ENCODE results near the gene TSEN54. TPM values are rescaled to one million over a fixed set of nuclear protein-coding genes. Genes with fewer than 3 reads are reported as not detected.
A peak's percentile ranks its signal among the peaks of the same experiment; 100 is the strongest.

The TSEN54 gene
- total RNA-seq, 2 experiments from 2014 or later: 75.2 to 76.0 TPM

GRCh38 chr17:75491680-75492079 lies 24.6 kb upstream of the TSEN54 start:
- no peaks in the 10 kb centered on the region for H3K27me3 Mint-ChIP-seq
- no peak overlapping the region for H3K4me3 Mint-ChIP-seq
- no peak for DNase-seq
- peaks cover 9% of the 10 kb centered on the region for H3K36me3 Mint-ChIP-seq
- H3K4me1 Mint-ChIP-seq: peaks cover 17% of the 10 kb centered on the region
- H3K27ac Mint-ChIP-seq: no peak overlapping the region
- POLR2A ChIA-PET: no interaction called here
- ATAC-seq (ENCODE audit: low read depth): no peak
- H3K9me3 Mint-ChIP-seq: no peaks in the 10 kb centered on the region

GRCh38 chr17:75492555-75493168 lies 23.7 kb upstream of the TSEN54 start:
- Mint-ChIP-seq H3K27ac (no peak overlapping the region), H3K4me1 (peaks cover 8% of the 10 kb centered on the region), H3K36me3 (peaks cover 4% of the 10 kb centered on the region), H3K9me3 (no peaks in the 10 kb centered on the region), H3K4me3 (no peak overlapping the region), H3K27me3 (no peaks in the 10 kb centered on the region)
- DNase-seq: no peak
- POLR2A ChIA-PET: no interaction called here
- no peak for ATAC-seq (ENCODE audit: low read depth)

GRCh38 chr17:75493476-75494129 lies 22.7 kb upstream of the TSEN54 start:
- Mint-ChIP-seq H3K36me3 (peaks cover 6% of the 10 kb centered on the region), H3K4me3 (no peak overlapping the region), H3K27ac (no peak overlapping the region), H3K4me1 (peaks cover 9% of the 10 kb centered on the region), H3K27me3 (no peaks in the 10 kb centered on the region), H3K9me3 (no peaks in the 10 kb centered on the region)
- POLR2A ChIA-PET: no interaction called here
- DNase-seq (no peak), ATAC-seq (ENCODE audit: low read depth) (no peak)

- ATAC-seq (ENCODE audit: low read depth) (no peak), DNase-seq (no peak)
- POLR2A ChIA-PET: no interaction called here
- Mint-ChIP-seq H3K27ac (peak overlapping the region; percentile 5), H3K36me3 (peaks cover 6% of the 10 kb centered on the region), H3K27me3 (no peaks in the 10 kb centered on the region), H3K4me1 (peaks cover 9% of the 10 kb centered on the region), H3K9me3 (no peaks in the 10 kb centered on the region), H3K4me3 (no peak overlapping the region)
Observed at GRCh38 chr17:75494326-75494877, 21.9 kb upstream of the TSEN54 start.

GRCh38 chr17:75496005-75496404 lies 20.3 kb upstream of the TSEN54 start:
- H3K27me3 Mint-ChIP-seq: no peaks in the 10 kb centered on the region
- POLR2A ChIA-PET: interaction anchor here (1.0 to 1.6 kb wide), 2 partner anchors 9 to 20 kb away, joined by 6 read pairs; partner anchors contain the start of gene TSEN54
- peaks cover 6% of the 10 kb centered on the region for H3K36me3 Mint-ChIP-seq
- ATAC-seq (ENCODE audit: low read depth) (no peak), DNase-seq (no peak)
- H3K9me3 Mint-ChIP-seq: no peaks in the 10 kb centered on the region
- H3K4me3 Mint-ChIP-seq: no peak overlapping the region
- no peak overlapping the region for H3K27ac Mint-ChIP-seq
- H3K4me1 Mint-ChIP-seq: peaks cover 6% of the 10 kb centered on the region

GRCh38 chr17:75498039-75498725 lies 18.1 kb upstream of the TSEN54 start:
- peaks cover 6% of the 10 kb centered on the region for H3K4me1 Mint-ChIP-seq
- H3K9me3 Mint-ChIP-seq: no peaks in the 10 kb centered on the region
- ATAC-seq (ENCODE audit: low read depth): peak; percentile 41
- POLR2A ChIA-PET: interaction anchor here (0.6 to 1.9 kb wide), 4 partner anchors 10 to 342 kb away, joined by 4 to 6 read pairs (median 4); partner anchors contain the start of gene TMEM94
- no peaks in the 10 kb centered on the region for H3K27me3 Mint-ChIP-seq
- H3K36me3 Mint-ChIP-seq: peaks cover 6% of the 10 kb centered on the region
- H3K27ac Mint-ChIP-seq: peak overlapping the region; percentile 51
- DNase-seq: no peak
- H3K4me3 Mint-ChIP-seq: no peak overlapping the region

- H3K27ac Mint-ChIP-seq: peak overlapping the region; percentile 6
- peaks cover 6% of the 10 kb centered on the region for H3K4me1 Mint-ChIP-seq
- POLR2A ChIA-PET: interaction anchor here (0.6 to 1.9 kb wide), 5 partner anchors 11 to 343 kb away, joined by 4 to 6 read pairs (median 4); partner anchors contain the start of gene TMEM94
- no peaks in the 10 kb centered on the region for H3K9me3 Mint-ChIP-seq
- no peak overlapping the region for H3K4me3 Mint-ChIP-seq
- DNase-seq (no peak), ATAC-seq (ENCODE audit: low read depth) (no peak)
- H3K27me3 Mint-ChIP-seq: no peaks in the 10 kb centered on the region
- peaks cover 6% of the 10 kb centered on the region for H3K36me3 Mint-ChIP-seq
Observed at GRCh38 chr17:75498726-75499213, 17.6 kb upstream of the TSEN54 start.

GRCh38 chr17:75499313-75500022 lies 16.9 kb upstream of the TSEN54 start:
- no peaks in the 10 kb centered on the region for H3K9me3 Mint-ChIP-seq
- H3K36me3 Mint-ChIP-seq: peaks cover 6% of the 10 kb centered on the region
- peaks cover 6% of the 10 kb centered on the region for H3K4me1 Mint-ChIP-seq
- H3K27me3 Mint-ChIP-seq: no peaks in the 10 kb centered on the region
- DNase-seq (no peak), ATAC-seq (ENCODE audit: low read depth) (no peak)
- POLR2A ChIA-PET: interaction anchor here (1.2 to 1.9 kb wide), 2 partner anchors 12 to 43 kb away, joined by 4 to 5 read pairs; partner anchors contain the start of gene TMEM94
- peak overlapping the region; percentile 6 for H3K27ac Mint-ChIP-seq
- H3K4me3 Mint-ChIP-seq: no peak overlapping the region

- H3K9me3 Mint-ChIP-seq: no peaks in the 10 kb centered on the region
- peaks cover 6% of the 10 kb centered on the region for H3K36me3 Mint-ChIP-seq
- H3K4me1 Mint-ChIP-seq: peaks cover 6% of the 10 kb centered on the region
- no peak overlapping the region for H3K4me3 Mint-ChIP-seq
- POLR2A ChIA-PET: interaction anchor here (1.0 to 1.9 kb wide), 2 partner anchors 20 to 44 kb away, joined by 4 to 5 read pairs; partner anchors contain the start of gene TMEM94
- ATAC-seq (ENCODE audit: low read depth): no peak
- DNase-seq: no peak
- no peak overlapping the region for H3K27ac Mint-ChIP-seq
- no peaks in the 10 kb centered on the region for H3K27me3 Mint-ChIP-seq
Observed at GRCh38 chr17:75500419-75501216, 15.7 kb upstream of the TSEN54 start.

- ATAC-seq (ENCODE audit: low read depth) (no peak), DNase-seq (no peak)
- Mint-ChIP-seq H3K4me1 (peaks cover 6% of the 10 kb centered on the region), H3K9me3 (no peaks in the 10 kb centered on the region), H3K36me3 (peaks cover 6% of the 10 kb centered on the region), H3K4me3 (no peak overlapping the region), H3K27me3 (no peaks in the 10 kb centered on the region), H3K27ac (no peak overlapping the region)
- POLR2A ChIA-PET: interaction anchor here (1.0 kb wide), 1 partner anchor 19 kb away, joined by 4 read pairs; no protein-coding TSS in a partner anchor
Observed at GRCh38 chr17:75501378-75502071, 14.8 kb upstream of the TSEN54 start.

- Mint-ChIP-seq H3K9me3 (no peaks in the 10 kb centered on the region), H3K27me3 (no peaks in the 10 kb centered on the region), H3K4me1 (peaks cover 6% of the 10 kb centered on the region), H3K4me3 (no peak overlapping the region), H3K27ac (no peak overlapping the region), H3K36me3 (peaks cover 6% of the 10 kb centered on the region)
- POLR2A ChIA-PET: interaction anchor here (1.0 kb wide), 1 partner anchor 18 kb away, joined by 4 read pairs; no protein-coding TSS in a partner anchor
- DNase-seq (no peak), ATAC-seq (ENCODE audit: low read depth) (no peak)
Observed at GRCh38 chr17:75502072-75502720, 14.1 kb upstream of the TSEN54 start.

Measured in activated naive CD8-positive, alpha-beta T cell treated with anti-CD3 and anti-CD28 coated beads, Interleukin-2, amount 10 ng/mL, durations not matched to agents 7 days and 5 days (primary cell).